GM12878 (cell line): Measurements from ENCODE around the gene KIF9. TPM values are rescaled to one million over a fixed set of nuclear protein-coding genes. Genes with fewer than 3 reads are reported as not detected.
"Not testable (repeated sequence)": the region's sequence is repeated elsewhere in the genome, so short reads cannot be mapped to it uniquely, and the experiment has no call there.

Experiments used
- ATAC-seq: fragments of 200-7000 bp; cut with Tn5 transposase; 3 replicates; pipeline ENCODE4 v1.9.1; 2020; ENCODE audit warnings: mild to moderate bottlenecking, moderate library complexity
- BruUV-seq: library from RNA; stranded (reverse); fragments of 400-500 nt; replicated peaks from 2 replicates; lab custom pipeline; 2021; lab: Mats Ljungman, UMichigan
- CTCF ChIA-PET: fragments of 300-600 bp; sonication (Branson Sonifier 250); formaldehyde crosslinking; extraction: SDS; loops from one replicate; lab custom pipeline; 2021; ENCODE audit warnings: inconsistent platforms; lab: Yijun Ruan, JAX
- POLR2A ChIA-PET: fragments of 350-600 bp; formaldehyde crosslinking; extraction: SDS; loops from one replicate; lab custom pipeline; 2021; ENCODE audit warnings: inconsistent platforms; lab: Charles Lee
- RAD21 ChIA-PET: fragments of 300-600 bp; sonication (Branson Sonifier 250); formaldehyde crosslinking; loops from one replicate; lab custom pipeline; 2023; ENCODE audit warnings: antibody characterized with exemption; ENCODE audit not compliant: unreplicated experiment; lab: Charles Lee
- SMC1A ChIA-PET: fragments of 300-600 bp; sonication (Branson Sonifier 250); formaldehyde crosslinking; loops from one replicate; lab custom pipeline; 2023; ENCODE audit not compliant: unreplicated experiment, uncharacterized antibody; lab: Charles Lee
- DNase-seq: peaks from one replicate; pipeline ENCODE4 v3.0.0-alpha.2; 2011; ENCODE audit warnings: low read depth, low spot score
- FAIRE-seq: peaks from 3 replicates; lab custom pipeline; 2011; peaks lifted over from hg19 to GRCh38; lab: Jason Lieb, UNC
- H2AFZ ChIP-seq: 2 replicates; pipeline ENCODE4 v1.6.0; 2011; ENCODE audit warnings: low read depth, low read length, control low read depth; ENCODE audit not compliant: control insufficient read depth
- H3K27ac ChIP-seq: 2 replicates; pipeline ENCODE4 v1.5.1; 2011; ENCODE audit warnings: control low read depth; ENCODE audit not compliant: control insufficient read depth, insufficient read depth
- H3K27me3 ChIP-seq, 2 experiments: replicated peaks in 1 of 2; 2 replicates each; pipeline versions ENCODE4 v1.6.0 to v1.6.1; 2011; ENCODE audit warnings: low read length in 1 of 2; ENCODE audit not compliant: control insufficient read depth in 2 of 2, insufficient read depth in 2 of 2
- H3K36me3 ChIP-seq, 2 experiments: 2 replicates each; pipeline ENCODE4 v1.5.1; 2011; ENCODE audit warnings: low read length in 1 of 2; ENCODE audit not compliant: control insufficient read depth in 2 of 2, insufficient read depth in 2 of 2
- H3K4me1 ChIP-seq: 2 replicates; pipeline ENCODE4 v1.6.1; 2011; ENCODE audit warnings: mild to moderate bottlenecking, low read length, moderate library complexity, mixed read lengths; ENCODE audit not compliant: control insufficient read depth, insufficient read depth
- H3K4me2 ChIP-seq: 2 replicates; pipeline ENCODE4 v1.6.0; 2011; ENCODE audit warnings: control low read depth; ENCODE audit not compliant: control insufficient read depth, insufficient read depth
- H3K4me3 ChIP-seq: fragments of 200-600 bp; sonication (generic); 2 replicates; pipeline ENCODE4 v1.5.1; 2016
- H3K79me2 ChIP-seq: 2 replicates; pipeline ENCODE4 v1.6.0; 2011; ENCODE audit warnings: low read length; ENCODE audit not compliant: control insufficient read depth, insufficient read depth
- H3K9ac ChIP-seq: 2 replicates; pipeline ENCODE4 v1.8.0; 2011; ENCODE audit warnings: low read length, control low read depth, mixed read lengths; ENCODE audit not compliant: control insufficient read depth, insufficient read depth
- H3K9me3 ChIP-seq: replicated peaks from 3 replicates; pipeline ENCODE4 v1.5.1; 2011; ENCODE audit warnings: mild to moderate bottlenecking, low read length; ENCODE audit not compliant: control insufficient read depth, insufficient read depth
- H4K20me1 ChIP-seq: 2 replicates; pipeline ENCODE4 v1.6.0; 2011; ENCODE audit not compliant: control insufficient read depth, insufficient read depth
- KAT2A ChIP-seq: conservative IDR thresholded peaks from 2 replicates; pipeline ENCODE4 v1.6.1; 2011; ENCODE audit warnings: low read depth, low read length; ENCODE audit not compliant: control insufficient read depth
- KDM1A ChIP-seq: fragments of 200-600 bp; sonication (generic); IDR thresholded peaks from 2 replicates; pipeline ENCODE4 v1.6.1; 2016; ENCODE audit warnings: borderline replicate concordance
- PAX5 ChIP-seq: IDR thresholded peaks from 2 replicates; pipeline ENCODE4 v1.6.1; 2011; ENCODE audit warnings: low read depth, low read length, borderline replicate concordance
- RAD21 ChIP-seq: IDR thresholded peaks from 2 replicates; pipeline ENCODE4 v1.6.1; 2011; ENCODE audit warnings: mild to moderate bottlenecking, low read depth, low read length, moderate library complexity; ENCODE audit not compliant: insufficient read depth
- SMAD1 ChIP-seq: fragments of 450-650 bp; IDR thresholded peaks from 2 replicates; pipeline ENCODE4 v1.6.1; 2018; ENCODE audit warnings: mild to moderate bottlenecking, low read depth; ENCODE audit not compliant: partially characterized antibody
- SMC3 ChIP-seq: IDR thresholded peaks from 2 replicates; pipeline ENCODE4 v1.6.1; 2011; ENCODE audit warnings: low read length, improper control_type of control experiment, borderline replicate concordance
- SP1 ChIP-seq: IDR thresholded peaks from one replicate; pipeline ENCODE4 v1.6.1; 2011; ENCODE audit warnings: low read depth, low read length
- WGBS: methylation state at CpG from one replicate; pipeline ENCODE4 v1.1.6; 2016; ENCODE audit warnings: low lambda C conversion rate; ENCODE audit not compliant: insufficient replicate concordance, insufficient coverage; ENCODE audit errors: missing lambda C conversion rate; 5-methylcytosine and 5-hydroxymethylcytosine counted together
- in situ Hi-C: fragments of 300-500 bp; cut with MboI; formaldehyde crosslinking; loops from 9 replicates; pipeline ENCODE4 v1.14.3; 2018; ENCODE audit warnings: mixed read lengths
- intact Hi-C: fragments of 100-400 bp; cut with micrococcal nuclease; formaldehyde crosslinking; loops from one replicate; pipeline ENCODE4 v1.14.2; 2022; ENCODE audit not compliant: unreplicated experiment
- polyA plus RNA-seq, 11 experiments: library from polyadenylated mRNA; depleted of rRNA in 4 of 11; unstranded in 6 of 11; stranded (reverse) in 5 of 11; fragments of >200 nt; fragmentation: Nextera tagmentation in 4 of 11; fragmentation: Illumina TruSeq in 1 of 11; extraction: Ambion mirVana in 4 of 11; extraction: Trizol in 1 of 11; gene quantifications; 1 replicate in 1 of 11; 2 replicates in 10 of 11; pipeline versions ENCODE4 v1.2.1 to v1.2.3, GENCODE V29; 2011 to 2016; ENCODE audit warnings: inconsistent platforms in 2 of 11, missing spikeins in 2 of 11, low read depth in 1 of 11
- total RNA-seq, 4 experiments: library from RNA; depleted of rRNA in 3 of 4; stranded (reverse); fragments of >200 nt in 3 of 4; fragmentation: Illumina TruSeq in 1 of 4; extraction: Trizol in 1 of 4; gene quantifications; 2 replicates each; pipeline versions ENCODE4 v1.2.1 to v1.2.3, GENCODE V29; 2013 to 2021
- TF ChIP-seq, protein P1 (sequence below): fragments of 450-650 bp; IDR thresholded peaks from 2 replicates; pipeline ENCODE4 v1.6.1; 2017; ENCODE audit warnings: mild to moderate bottlenecking, moderate library complexity

KIF9 gene
- total and polyA plus RNA-seq, 10 of the 15 experiments (the other 5 are each of a cell fraction or from before 2014, with no cell fraction given) = 3.0 to 10.2 (median 5.9) TPM

DNA sequence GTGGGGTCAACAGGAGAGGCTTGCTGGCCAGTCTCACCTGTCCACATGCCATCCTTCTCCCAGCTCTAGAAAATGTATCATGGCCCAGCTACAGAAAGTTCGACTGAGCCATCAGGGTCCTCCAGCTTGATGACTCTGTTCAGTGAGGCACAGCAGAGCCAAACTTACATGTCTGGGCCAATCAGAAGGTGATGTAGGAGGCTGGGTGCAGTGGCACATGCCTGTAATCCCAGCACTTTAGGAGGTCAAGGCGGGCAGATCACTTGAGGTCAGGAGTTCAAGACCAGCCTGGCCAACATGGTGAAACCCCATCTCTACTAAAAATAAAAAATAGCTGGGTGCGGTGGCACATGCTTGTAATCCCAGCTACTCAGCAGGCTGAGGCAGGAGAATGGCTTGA is 31.5 kb downstream of the KIF9 start:
- FAIRE-seq, H2AFZ ChIP-seq, in situ Hi-C loops: not testable (repeated sequence)

DNA sequence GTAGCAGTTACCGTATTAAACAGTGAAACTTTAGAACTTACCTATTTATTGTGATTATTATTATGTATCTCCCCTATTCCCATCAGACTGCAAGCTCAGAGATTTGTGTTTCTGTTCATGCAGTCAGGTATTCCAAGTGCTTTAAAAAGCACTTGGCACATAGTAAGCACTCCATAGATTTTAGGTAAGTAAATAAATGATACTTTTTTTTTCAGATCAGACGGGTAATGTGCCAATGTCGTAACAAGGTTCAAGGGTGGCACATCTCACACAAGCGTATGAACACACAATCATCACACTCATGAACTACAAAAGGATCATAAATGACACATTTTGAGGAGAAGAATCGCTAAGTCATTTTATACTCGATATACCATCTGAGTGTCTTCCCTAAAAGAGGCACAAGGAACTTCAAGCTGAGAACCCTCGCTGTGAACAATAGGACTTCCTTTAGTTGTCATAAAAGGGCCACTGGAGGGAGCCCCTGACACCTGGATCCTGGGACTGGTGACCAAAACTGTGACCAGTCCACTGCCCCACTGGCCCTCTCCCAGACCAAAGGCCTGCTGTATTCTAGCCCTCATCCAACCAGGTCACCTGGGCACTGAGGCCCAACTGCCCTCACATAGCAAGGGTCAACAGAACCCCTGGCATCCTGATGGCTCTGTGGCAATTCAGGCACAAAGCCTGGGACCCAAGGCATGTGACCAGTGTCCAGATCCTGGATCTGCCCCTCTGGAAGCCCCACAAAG is 32.1 kb downstream of the KIF9 start:
- H3K27ac ChIP-seq = no peak overlapping the region
- no peak overlapping the region for H3K9ac ChIP-seq
- DNase-seq (no peak), FAIRE-seq (peak; percentile 93), ATAC-seq (peak; percentile 77)
- in situ Hi-C loops (no loop called here), intact Hi-C loops (loop anchor here (1.0 kb wide), 1 partner anchor 74 kb away; no protein-coding TSS in a partner anchor)
- WGBS = 66% methylated on average over 7 of the region's 7 CpGs
- H3K79me2 ChIP-seq = no peaks in the 10 kb centered on the region
- H3K9me3 ChIP-seq = no peaks in the 10 kb centered on the region
- H3K4me1 ChIP-seq = no peaks in the 10 kb centered on the region
- CTCF ChIA-PET = interaction anchor here (0.6 to 5.0 kb wide), 27 partner anchors 9 to 209 kb away, joined by 3 to 43 read pairs (median 4); partner anchors contain the start of gene SETD2
- no TSS peak for BruUV-seq
- H2AFZ ChIP-seq = no peak overlapping the region
- RAD21 ChIA-PET = interaction anchor here (0.9 to 2.3 kb wide), 7 partner anchors 25 to 86 kb away, joined by 3 to 28 read pairs (median 6); partner anchors contain the start of genes KIF9 and KLHL18
- no peaks in the 10 kb centered on the region for H3K36me3 ChIP-seq
- H3K27me3 ChIP-seq = no peaks in the 10 kb centered on the region
- no peak overlapping the region for H3K4me3 ChIP-seq
- SMC1A ChIA-PET = interaction anchor here (0.8 to 4.3 kb wide), 10 partner anchors 11 to 75 kb away, joined by 3 to 35 read pairs (median 4); no protein-coding TSS in a partner anchor
- H4K20me1 ChIP-seq = no peaks in the 10 kb centered on the region
- H3K4me2 ChIP-seq = no peak overlapping the region
- POLR2A ChIA-PET = no interaction called here
- TF ChIP-seq PAX5 (no peak), SMAD1 (no peak), SP1 (no peak), KDM1A (no peak), SMC3 (peak; percentile 61), RAD21 (peak; percentile 51; the same call in 1 of the 2 replicates), KAT2A (no peak)
- TF ChIP-seq, protein P1, sequence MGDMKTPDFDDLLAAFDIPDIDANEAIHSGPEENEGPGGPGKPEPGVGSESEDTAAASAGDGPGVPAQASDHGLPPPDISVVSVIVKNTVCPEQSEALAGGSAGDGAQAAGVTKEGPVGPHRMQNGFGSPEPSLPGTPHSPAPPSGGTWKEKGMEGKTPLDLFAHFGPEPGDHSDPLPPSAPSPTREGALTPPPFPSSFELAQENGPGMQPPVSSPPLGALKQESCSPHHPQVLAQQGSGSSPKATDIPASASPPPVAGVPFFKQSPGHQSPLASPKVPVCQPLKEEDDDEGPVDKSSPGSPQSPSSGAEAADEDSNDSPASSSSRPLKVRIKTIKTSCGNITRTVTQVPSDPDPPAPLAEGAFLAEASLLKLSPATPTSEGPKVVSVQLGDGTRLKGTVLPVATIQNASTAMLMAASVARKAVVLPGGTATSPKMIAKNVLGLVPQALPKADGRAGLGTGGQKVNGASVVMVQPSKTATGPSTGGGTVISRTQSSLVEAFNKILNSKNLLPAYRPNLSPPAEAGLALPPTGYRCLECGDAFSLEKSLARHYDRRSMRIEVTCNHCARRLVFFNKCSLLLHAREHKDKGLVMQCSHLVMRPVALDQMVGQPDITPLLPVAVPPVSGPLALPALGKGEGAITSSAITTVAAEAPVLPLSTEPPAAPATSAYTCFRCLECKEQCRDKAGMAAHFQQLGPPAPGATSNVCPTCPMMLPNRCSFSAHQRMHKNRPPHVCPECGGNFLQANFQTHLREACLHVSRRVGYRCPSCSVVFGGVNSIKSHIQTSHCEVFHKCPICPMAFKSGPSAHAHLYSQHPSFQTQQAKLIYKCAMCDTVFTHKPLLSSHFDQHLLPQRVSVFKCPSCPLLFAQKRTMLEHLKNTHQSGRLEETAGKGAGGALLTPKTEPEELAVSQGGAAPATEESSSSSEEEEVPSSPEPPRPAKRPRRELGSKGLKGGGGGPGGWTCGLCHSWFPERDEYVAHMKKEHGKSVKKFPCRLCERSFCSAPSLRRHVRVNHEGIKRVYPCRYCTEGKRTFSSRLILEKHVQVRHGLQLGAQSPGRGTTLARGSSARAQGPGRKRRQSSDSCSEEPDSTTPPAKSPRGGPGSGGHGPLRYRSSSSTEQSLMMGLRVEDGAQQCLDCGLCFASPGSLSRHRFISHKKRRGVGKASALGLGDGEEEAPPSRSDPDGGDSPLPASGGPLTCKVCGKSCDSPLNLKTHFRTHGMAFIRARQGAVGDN = no peak

More for the DNA sequence above, 31.5 kb downstream of the KIF9 start:
- ChIA-PET SMC1A (interaction anchor here (0.9 to 4.3 kb wide), 9 partner anchors 11 to 73 kb away, joined by 3 to 35 read pairs (median 4); no protein-coding TSS in a partner anchor), RAD21 (interaction anchor here (0.6 to 2.3 kb wide), 7 partner anchors 32 to 86 kb away, joined by 3 to 28 read pairs (median 6); partner anchors contain the start of genes KIF9 and KLHL18), CTCF (interaction anchor here (1.0 to 5.0 kb wide), 17 partner anchors 11 to 119 kb away, joined by 3 to 43 read pairs (median 5); partner anchors contain the start of gene SETD2)
- H3K79me2 ChIP-seq, H3K4me1 ChIP-seq, H3K9ac ChIP-seq, intact Hi-C loops, H3K27ac ChIP-seq, H3K4me2 ChIP-seq, H3K27me3 ChIP-seq, DNase-seq, H3K36me3 ChIP-seq, H3K4me3 ChIP-seq, ATAC-seq, H4K20me1 ChIP-seq, POLR2A ChIA-PET, BruUV-seq, H3K9me3 ChIP-seq: not testable (repeated sequence)
- WGBS = 54% methylated on average over 3 of the region's 3 CpGs
